Tibial nerve (tissue), 3 donors: Measurements from ENCODE around the gene TOR1AIP1.
"Not testable (repeated sequence)": the region's sequence is repeated elsewhere in the genome, so short reads cannot be mapped to it uniquely, and the experiment has no call there.

Source experiments
- CTCF ChIP-seq, 5 experiments: fragments of 200-600 bp in 3 of 5; fragments of 450-650 bp in 2 of 5; sonication (generic) in 3 of 5; IDR thresholded peaks; one replicate each; pipeline ENCODE4 v1.5.1; 2016 to 2019; ENCODE audit warnings: antibody characterized with exemption in 5 of 5, mild to moderate bottlenecking in 3 of 5, moderate library complexity in 2 of 5
- POLR2A ChIP-seq, 2 donors: fragments of 450-650 bp; IDR thresholded peaks; one replicate each; pipeline ENCODE4 v1.6.1; 2017; ENCODE audit warnings: antibody characterized with exemption in 2 of 2, mild to moderate bottlenecking in 2 of 2, moderate library complexity in 2 of 2

GRCh38 chr1:179962168-179962567, 80.1 kb downstream of the TOR1AIP1 start:
- TF ChIP-seq CTCF, POLR2A (IDR thresholded peaks at IDR 0.05): not testable (repeated sequence)
